SK-N-DZ (cell line): ENCODE results near the gene JARID2.
A peak's percentile ranks its signal among the peaks of the same experiment; 100 is the strongest.

Source experiments
- DNase-seq: peaks from one replicate; pipeline ENCODE4 v3.0.0-alpha.2; 2015; ENCODE audit warnings: low spot score

JARID2 gene

GRCh38 chr6:15331629-15332251, 85.9 kb downstream of the JARID2 start:
- DNase-seq, result no peak

DNA sequence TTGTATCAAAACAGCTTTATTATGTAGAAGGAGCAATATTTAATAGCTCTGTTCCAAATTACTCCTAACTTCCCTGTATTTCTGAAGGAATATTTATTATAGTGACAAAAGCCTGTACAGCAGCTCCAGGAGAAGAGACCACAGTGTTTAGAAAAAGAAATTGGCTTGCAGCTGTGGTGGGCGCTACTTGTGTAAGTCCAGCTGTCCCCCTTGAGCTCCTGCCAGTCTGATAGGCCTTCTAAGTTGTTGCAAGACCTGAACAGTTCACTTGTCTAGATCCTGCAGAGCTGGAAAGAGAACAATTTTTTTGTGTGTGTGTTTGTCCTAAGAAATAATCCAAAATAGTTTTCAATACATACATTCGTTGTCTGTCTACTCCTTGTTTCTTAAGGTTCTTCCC, 86.6 kb downstream of the JARID2 start:
- no peak for DNase-seq

- DNase-seq, result no peak
These were observed 89.5 kb downstream of the JARID2 start for GRCh38 chr6:15335385-15335784.

DNA sequence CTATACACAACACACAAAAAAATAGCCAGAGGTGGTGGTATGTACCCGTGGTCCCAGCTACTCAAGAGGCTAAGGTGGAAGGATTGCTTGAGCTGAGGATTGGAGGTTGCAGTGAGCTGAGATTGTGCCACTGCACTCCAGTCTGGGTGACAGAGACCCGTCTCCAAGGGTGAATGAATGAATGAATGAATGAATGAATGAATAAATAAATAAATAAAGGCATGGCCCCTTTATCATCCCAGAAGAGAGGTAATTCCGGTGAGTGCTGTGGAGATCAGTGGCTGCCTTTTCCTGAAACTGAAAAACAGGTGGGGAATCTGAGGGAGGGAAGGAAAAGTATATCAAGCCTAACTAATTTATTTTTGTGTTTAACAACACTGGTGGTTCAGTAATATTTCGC, 90.0 kb downstream of the JARID2 start:
- DNase-seq, result no peak

GRCh38 chr6:15336900-15337560, 91.2 kb downstream of the JARID2 start:
- no peak for DNase-seq

DNA sequence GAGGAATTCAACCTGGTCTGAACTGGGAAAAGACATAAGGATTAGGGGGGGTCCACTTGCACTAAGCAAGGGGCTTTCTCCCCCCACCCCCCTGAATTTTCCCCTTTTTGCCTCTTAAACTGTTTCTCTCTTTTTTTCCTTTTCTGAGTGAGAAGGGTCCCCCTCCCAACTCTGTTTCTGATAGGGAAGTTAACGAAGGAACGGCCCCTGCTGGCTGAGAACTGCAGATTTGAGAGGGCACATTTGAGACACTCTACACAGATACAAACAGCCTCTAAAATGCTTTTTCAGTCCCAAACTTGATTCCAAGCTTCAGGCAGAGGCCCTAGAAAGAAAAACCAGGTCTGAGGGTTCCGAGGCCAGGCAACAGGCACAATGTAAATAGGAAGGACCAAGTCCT, 91.7 kb downstream of the JARID2 start:
- no peak for DNase-seq

DNA sequence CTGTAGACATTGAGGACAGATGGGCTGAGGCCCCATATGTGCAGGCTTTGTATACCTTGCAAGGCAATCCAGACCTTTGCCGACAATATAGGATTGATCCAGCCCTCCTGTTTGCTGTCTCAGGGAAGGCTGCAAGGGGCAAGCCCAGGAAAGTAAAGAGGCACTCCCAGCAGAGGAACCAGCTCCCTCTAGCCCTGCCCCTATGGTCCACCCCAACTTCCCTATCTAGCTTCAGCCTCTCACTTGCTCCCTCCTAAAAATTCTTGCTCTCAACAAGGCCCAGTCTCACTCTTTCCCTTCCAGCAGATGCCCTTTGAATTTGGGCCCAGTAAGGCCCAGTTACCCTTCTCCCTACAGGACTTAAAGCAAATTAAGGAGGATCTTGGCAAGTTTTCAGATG, 92.6 kb downstream of the JARID2 start:
- no peak for DNase-seq

DNA sequence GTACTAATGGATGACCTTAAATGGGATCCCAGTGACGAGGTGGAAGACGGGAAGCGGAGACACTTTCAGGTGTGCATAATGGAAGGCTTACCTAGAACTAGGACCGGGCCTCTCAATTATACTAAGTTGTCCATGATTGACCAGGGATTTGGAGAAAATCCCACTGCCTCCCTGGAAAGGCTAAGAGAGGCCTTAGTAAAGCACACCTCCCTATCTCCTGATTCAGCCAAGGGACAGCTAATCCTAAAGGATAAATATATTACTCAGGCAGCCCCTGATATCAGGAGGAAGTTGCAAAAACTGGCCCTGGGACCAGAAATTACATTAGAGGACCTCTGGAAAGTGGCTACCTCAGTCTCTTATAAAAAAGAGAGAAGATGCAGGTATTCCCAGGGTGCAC, 93.2 kb downstream of the JARID2 start:
- DNase-seq, result no peak

DNA sequence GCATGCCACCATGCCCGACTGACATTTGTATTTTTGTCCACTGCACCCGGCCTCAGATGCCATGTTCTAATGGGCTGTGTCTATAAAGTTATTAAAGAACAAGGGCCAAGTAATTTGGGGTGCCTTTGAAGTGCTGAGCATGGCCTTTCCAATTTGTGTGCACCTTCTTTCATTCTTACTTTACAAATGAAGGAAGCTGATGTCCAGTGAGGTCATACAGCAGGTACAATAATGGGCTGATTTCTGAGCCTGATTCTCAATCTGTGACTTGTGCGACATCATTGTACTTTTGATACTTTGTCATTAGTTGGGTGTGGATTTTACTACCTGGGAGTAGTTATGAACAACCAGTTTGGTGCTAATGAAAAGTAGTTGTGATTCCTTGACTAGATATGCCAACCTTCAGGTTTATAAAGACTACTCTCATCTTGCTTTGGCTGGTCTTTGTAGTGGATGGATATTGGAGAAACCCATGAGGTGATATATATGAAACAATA, 94.3 kb downstream of the JARID2 start:
- DNase-seq, result no peak

- DNase-seq, result no peak
These were observed 94.9 kb downstream of the JARID2 start for GRCh38 chr6:15340775-15341174.

DNA sequence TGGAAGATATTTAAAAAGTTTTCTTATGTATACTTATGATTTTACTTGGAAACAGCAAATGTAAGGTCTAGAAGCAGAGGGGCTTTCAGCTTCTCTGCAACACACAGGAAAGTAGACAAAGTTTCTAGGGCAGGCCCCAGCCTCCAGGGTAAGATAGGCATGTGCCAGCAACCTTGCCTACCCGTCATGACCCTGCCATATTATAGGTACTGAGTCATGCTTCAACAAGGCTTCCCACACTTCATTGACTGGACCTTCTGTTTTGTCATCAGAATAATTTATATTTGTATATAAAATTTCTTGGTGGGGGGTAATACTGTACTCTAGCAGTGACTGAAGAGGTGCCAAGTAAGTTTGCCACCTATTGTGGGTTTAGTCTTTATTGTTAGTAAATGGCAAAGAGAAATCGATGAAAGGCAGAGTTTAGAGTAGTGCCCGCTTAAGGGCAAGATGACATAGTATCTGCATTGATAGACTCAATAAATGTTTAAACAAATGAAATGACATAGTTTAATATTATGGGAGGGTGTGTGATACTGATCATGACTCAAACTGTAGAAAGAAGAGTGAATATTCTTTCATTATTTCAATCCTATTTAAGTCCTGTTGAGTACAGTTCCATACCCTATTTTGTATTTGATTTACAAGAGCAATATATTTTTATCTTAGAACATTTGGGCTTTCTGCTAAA, 95.6 kb downstream of the JARID2 start:
- no peak for DNase-seq

- DNase-seq, result no peak
These were observed 96.2 kb downstream of the JARID2 start for GRCh38 chr6:15342114-15342513.

- peak; percentile 98 for DNase-seq
These were observed 97.8 kb downstream of the JARID2 start for GRCh38 chr6:15343490-15344191.

DNA sequence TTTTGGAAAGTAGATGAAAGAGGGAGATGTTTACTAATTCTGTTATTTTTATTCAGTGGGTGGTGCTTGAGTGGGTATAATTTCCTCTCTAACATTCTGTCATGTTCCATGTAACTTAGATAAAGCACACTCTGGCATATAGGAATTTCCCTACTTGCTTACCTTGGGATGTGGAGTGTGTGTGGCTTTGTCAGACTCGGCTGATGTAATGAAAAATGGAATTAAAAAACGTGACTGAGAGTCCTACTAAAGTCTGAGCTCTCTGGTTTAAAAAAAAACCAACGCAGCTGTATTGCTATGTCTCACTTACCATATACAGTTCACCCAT, 98.3 kb downstream of the JARID2 start:
- peak; percentile 71 for DNase-seq

GRCh38 chr6:15344831-15345230, 99.0 kb downstream of the JARID2 start:
- no peak for DNase-seq

- no peak for DNase-seq
These were observed 100.4 kb downstream of the JARID2 start for GRCh38 chr6:15346315-15346714.

GRCh38 chr6:15348528-15348927, 102.7 kb downstream of the JARID2 start:
- DNase-seq, result no peak

- no peak for DNase-seq
These were observed 103.5 kb downstream of the JARID2 start for GRCh38 chr6:15349379-15349778.

- DNase-seq, result no peak
These were observed 104.7 kb downstream of the JARID2 start for GRCh38 chr6:15350386-15351083.

GRCh38 chr6:15351631-15352030, 105.8 kb downstream of the JARID2 start:
- DNase-seq, result no peak

DNA sequence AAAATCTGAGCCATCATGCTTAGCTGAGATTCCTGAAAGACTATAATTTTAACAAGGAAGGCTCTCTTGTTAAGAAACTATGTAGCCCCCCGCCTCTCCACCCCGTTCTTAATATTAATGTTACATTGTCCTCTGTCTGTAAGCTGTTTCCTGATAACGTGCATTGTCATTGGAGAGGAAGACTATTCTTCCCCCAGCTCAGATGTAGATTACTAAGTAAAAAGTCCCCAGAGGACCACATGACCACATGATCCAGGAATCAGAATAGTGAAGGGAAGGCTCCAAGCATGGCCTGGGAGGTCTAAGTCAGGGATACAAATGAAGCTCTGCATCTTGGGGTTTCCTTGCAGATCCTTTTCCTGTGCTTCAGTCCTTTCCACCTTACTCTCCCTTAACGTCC, 106.4 kb downstream of the JARID2 start:
- DNase-seq, result no peak

DNA sequence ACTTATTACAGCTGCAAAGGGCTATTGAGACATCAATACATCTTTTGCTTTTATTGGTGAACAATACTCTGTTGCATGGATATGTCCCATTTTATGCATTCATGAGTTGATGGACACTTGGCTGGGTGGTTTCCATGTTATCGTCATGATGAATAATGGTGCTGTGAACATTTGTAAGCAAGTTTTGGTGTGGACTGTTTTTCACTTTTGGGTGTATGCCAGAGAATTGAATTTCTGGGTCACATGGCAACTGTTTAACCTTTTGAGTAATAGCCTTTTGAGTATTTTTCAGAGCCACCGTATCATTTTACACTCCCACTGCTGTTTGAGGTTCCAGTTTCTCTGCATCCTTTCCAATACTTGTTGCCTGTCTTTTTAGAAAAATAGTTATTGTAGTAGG, 107.0 kb downstream of the JARID2 start:
- DNase-seq, result no peak
